Liver (tissue), 3 donors: ENCODE results near the gene HNRNPDL.

Experiments
- CTCF ChIP-seq: fragments of 150-350 bp; IDR thresholded peaks from 2 replicates; pipeline ENCODE4 v1.5.1; 2017; ENCODE audit warnings: improper control_type of control experiment, low read depth, low read length; ENCODE audit not compliant: missing input control
- ZBTB33 ChIP-seq: IDR thresholded peaks from 2 replicates; pipeline ENCODE4 v1.6.1; 2016; ENCODE audit warnings: antibody characterized with exemption
- TF ChIP-seq, protein P1 (sequence below): IDR thresholded peaks from 2 replicates; pipeline ENCODE4 v1.6.1; 2016; ENCODE audit warnings: antibody characterized with exemption
- TF ChIP-seq, protein P2 (sequence below): IDR thresholded peaks from 2 replicates; pipeline ENCODE4 v1.6.1; 2016; ENCODE audit warnings: antibody characterized with exemption
- TF ChIP-seq, protein P3 (sequence below): IDR thresholded peaks from 2 replicates; pipeline ENCODE4 v1.6.1; 2016; ENCODE audit warnings: antibody characterized with exemption, mild to moderate bottlenecking
- donor health status: healthy.
- donor health status: healthy.

DNA sequence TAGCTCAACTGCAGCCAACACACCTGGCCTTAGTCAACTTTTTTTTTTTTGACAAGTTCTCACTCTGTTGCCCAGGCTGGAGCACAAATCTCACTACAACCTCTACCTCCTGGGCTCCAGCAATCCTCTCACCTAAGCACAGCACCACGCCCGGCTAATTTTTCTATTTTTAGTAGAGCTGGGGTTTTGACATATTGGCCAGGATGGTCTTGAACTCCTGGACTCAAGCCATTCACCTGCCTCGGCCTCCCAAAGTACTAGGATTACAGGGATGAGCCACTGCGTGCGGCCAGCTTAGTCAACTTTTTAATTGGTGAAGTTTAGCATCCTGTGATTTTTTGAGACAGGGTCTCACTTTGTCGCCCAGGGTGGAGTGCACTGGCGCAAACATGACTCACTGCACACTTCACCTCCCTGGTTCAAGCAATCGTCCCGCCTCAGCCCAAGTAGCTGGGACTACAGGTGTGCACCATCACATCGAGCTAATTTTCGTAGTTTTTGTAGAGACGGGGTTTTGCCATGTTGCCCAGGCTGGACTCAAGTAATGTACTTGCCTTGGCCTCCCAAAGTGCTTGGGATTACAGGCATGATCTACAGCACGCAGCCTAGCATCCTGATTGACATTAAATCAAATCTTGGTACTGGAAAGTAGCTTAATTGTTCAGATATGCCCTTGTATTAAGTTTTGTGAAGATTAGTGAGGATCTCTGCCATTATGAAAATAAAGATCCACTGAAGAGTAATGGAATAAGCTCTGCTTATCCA, 8.3 kb downstream of the HNRNPDL start:
- TF ChIP-seq CTCF (no peak), ZBTB33 (no peak)
- TF ChIP-seq, protein P1, sequence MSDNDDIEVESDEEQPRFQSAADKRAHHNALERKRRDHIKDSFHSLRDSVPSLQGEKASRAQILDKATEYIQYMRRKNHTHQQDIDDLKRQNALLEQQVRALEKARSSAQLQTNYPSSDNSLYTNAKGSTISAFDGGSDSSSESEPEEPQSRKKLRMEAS: no peak
- TF ChIP-seq, protein P2, sequence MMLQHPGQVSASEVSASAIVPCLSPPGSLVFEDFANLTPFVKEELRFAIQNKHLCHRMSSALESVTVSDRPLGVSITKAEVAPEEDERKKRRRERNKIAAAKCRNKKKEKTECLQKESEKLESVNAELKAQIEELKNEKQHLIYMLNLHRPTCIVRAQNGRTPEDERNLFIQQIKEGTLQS: no peak
- TF ChIP-seq, protein P3, sequence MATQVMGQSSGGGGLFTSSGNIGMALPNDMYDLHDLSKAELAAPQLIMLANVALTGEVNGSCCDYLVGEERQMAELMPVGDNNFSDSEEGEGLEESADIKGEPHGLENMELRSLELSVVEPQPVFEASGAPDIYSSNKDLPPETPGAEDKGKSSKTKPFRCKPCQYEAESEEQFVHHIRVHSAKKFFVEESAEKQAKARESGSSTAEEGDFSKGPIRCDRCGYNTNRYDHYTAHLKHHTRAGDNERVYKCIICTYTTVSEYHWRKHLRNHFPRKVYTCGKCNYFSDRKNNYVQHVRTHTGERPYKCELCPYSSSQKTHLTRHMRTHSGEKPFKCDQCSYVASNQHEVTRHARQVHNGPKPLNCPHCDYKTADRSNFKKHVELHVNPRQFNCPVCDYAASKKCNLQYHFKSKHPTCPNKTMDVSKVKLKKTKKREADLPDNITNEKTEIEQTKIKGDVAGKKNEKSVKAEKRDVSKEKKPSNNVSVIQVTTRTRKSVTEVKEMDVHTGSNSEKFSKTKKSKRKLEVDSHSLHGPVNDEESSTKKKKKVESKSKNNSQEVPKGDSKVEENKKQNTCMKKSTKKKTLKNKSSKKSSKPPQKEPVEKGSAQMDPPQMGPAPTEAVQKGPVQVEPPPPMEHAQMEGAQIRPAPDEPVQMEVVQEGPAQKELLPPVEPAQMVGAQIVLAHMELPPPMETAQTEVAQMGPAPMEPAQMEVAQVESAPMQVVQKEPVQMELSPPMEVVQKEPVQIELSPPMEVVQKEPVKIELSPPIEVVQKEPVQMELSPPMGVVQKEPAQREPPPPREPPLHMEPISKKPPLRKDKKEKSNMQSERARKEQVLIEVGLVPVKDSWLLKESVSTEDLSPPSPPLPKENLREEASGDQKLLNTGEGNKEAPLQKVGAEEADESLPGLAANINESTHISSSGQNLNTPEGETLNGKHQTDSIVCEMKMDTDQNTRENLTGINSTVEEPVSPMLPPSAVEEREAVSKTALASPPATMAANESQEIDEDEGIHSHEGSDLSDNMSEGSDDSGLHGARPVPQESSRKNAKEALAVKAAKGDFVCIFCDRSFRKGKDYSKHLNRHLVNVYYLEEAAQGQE: no peak
